ENCODE data around the gene YPEL2. TPM values are rescaled to one million over a fixed set of nuclear protein-coding genes. Genes with fewer than 3 reads are reported as not detected.

YPEL2 gene
- total RNA-seq, 1 experiment from 2014 or later, result 1.1 TPM

GRCh38 chr17:59356543-59357218 is 25.2 kb downstream of the YPEL2 start:
- DNase-seq (ENCODE audit: low read depth), result no peak

- DNase-seq (ENCODE audit: low read depth), result no peak
Measured at GRCh38 chr17:59357219-59357697, 25.8 kb downstream of the YPEL2 start.

GRCh38 chr17:59357929-59358328 is 26.5 kb downstream of the YPEL2 start:
- DNase-seq (ENCODE audit: low read depth), result peak; percentile 52

GRCh38 chr17:59361386-59361785 is 29.9 kb downstream of the YPEL2 start:
- peak; percentile 12 for DNase-seq (ENCODE audit: low read depth)

- peak; percentile 86 for DNase-seq (ENCODE audit: low read depth)
Measured at GRCh38 chr17:59361916-59362810, 30.7 kb downstream of the YPEL2 start.

GRCh38 chr17:59362811-59363205 is 31.4 kb downstream of the YPEL2 start:
- no peak for DNase-seq (ENCODE audit: low read depth)

- DNase-seq (ENCODE audit: low read depth), result no peak
Measured at GRCh38 chr17:59365383-59365981, 34.0 kb downstream of the YPEL2 start.

GRCh38 chr17:59366040-59366757 is 34.7 kb downstream of the YPEL2 start:
- DNase-seq (ENCODE audit: low read depth), result peak; percentile 19

GRCh38 chr17:59366773-59367656 is 35.6 kb downstream of the YPEL2 start:
- DNase-seq (ENCODE audit: low read depth), result peak; percentile 28

- no peak for DNase-seq (ENCODE audit: low read depth)
Measured at GRCh38 chr17:59367657-59368045, 36.2 kb downstream of the YPEL2 start.

- no peak for DNase-seq (ENCODE audit: low read depth)
Measured at GRCh38 chr17:59368218-59368857, 36.9 kb downstream of the YPEL2 start.

- peak; percentile 38 for DNase-seq (ENCODE audit: low read depth)
Measured at GRCh38 chr17:59369031-59369975, 37.8 kb downstream of the YPEL2 start.

GRCh38 chr17:59370593-59371299 is 39.3 kb downstream of the YPEL2 start:
- no peak for DNase-seq (ENCODE audit: low read depth)

- DNase-seq (ENCODE audit: low read depth), result peak; percentile 35
Measured at GRCh38 chr17:59371416-59372100, 40.1 kb downstream of the YPEL2 start.

GRCh38 chr17:59372138-59372751 is 40.8 kb downstream of the YPEL2 start:
- peak; percentile 48 for DNase-seq (ENCODE audit: low read depth)

GRCh38 chr17:59373882-59374495 is 42.5 kb downstream of the YPEL2 start:
- DNase-seq (ENCODE audit: low read depth), result peak; percentile 89

- no peak for DNase-seq (ENCODE audit: low read depth)
Measured at GRCh38 chr17:59374612-59375011, 43.2 kb downstream of the YPEL2 start.

Measured in LHCN-M2 (cell line).